ENCODE results near the gene GRID1. TPM values are rescaled to one million over a fixed set of nuclear protein-coding genes. Genes with fewer than 3 reads are reported as not detected.

Gene GRID1
- total and polyA plus RNA-seq, 2 experiments from 2014 or later, result not detected

GRCh38 chr10:86224354-86225102, 142.1 kb downstream of the GRID1 start:
- H2AFZ ChIP-seq, result no peak overlapping the region
- no peaks in the 10 kb centered on the region for H3K36me3 ChIP-seq (ENCODE audit: low read depth)
- no peak overlapping the region for H3K4me3 ChIP-seq
- H4K20me1 ChIP-seq (ENCODE audit: insufficient read depth), result no peaks in the 10 kb centered on the region
- H3F3A ChIP-seq (ENCODE audit: insufficient read depth), result no peaks in the 10 kb centered on the region
- in situ Hi-C loops (cut with MboI), result no loop called here
- H3K4me1 ChIP-seq (ENCODE audit: insufficient read depth), result peaks cover 7% of the 10 kb centered on the region
- no peak overlapping the region for H3K4me2 ChIP-seq (ENCODE audit: unreplicated experiment)
- peak; percentile 14 for DNase-seq
- TF ChIP-seq EZH2phosphoT487 (IDR thresholded peaks at IDR 0.05; ENCODE audit: insufficient read depth, low read depth), result no peak
- TF ChIP-seq EZH2 (IDR thresholded peaks at IDR 0.05; ENCODE audit: insufficient read depth, poor library complexity, severe bottlenecking), result no peak
- H3K27me3 ChIP-seq (replicated peaks; ENCODE audit: insufficient read depth), result no peaks in the 10 kb centered on the region
- H3K9me2 ChIP-seq (ENCODE audit: insufficient read depth), result no peaks in the 10 kb centered on the region
- H3K9me3 ChIP-seq (ENCODE audit: low read depth), result no peaks in the 10 kb centered on the region
- H3K27ac ChIP-seq, result no peak overlapping the region
- no peak overlapping the region for H3K9ac ChIP-seq
- WGBS, 2 experiments (ENCODE audit: low coverage in 1 of 2, low lambda C conversion rate in 2 of 2, missing lambda C conversion rate in 2 of 2), result 39 to 42% methylated on average over 8 of the region's 8 CpGs
- H3K79me2 ChIP-seq (ENCODE audit: insufficient read depth), result no peaks in the 10 kb centered on the region

GRCh38 chr10:86223256-86223655, 143.3 kb downstream of the GRID1 start:
- no peaks in the 10 kb centered on the region for H3K27me3 ChIP-seq (replicated peaks; ENCODE audit: insufficient read depth)
- H3K4me1 ChIP-seq (ENCODE audit: insufficient read depth), result peaks cover 7% of the 10 kb centered on the region
- no peak overlapping the region for H3K27ac ChIP-seq
- no peaks in the 10 kb centered on the region for H3K9me3 ChIP-seq (ENCODE audit: low read depth)
- H4K20me1 ChIP-seq (ENCODE audit: insufficient read depth), result no peaks in the 10 kb centered on the region
- H3K79me2 ChIP-seq (ENCODE audit: insufficient read depth), result no peaks in the 10 kb centered on the region
- H3F3A ChIP-seq (ENCODE audit: insufficient read depth), result no peaks in the 10 kb centered on the region
- no peaks in the 10 kb centered on the region for H3K36me3 ChIP-seq (ENCODE audit: low read depth)
- H3K4me3 ChIP-seq, result no peak overlapping the region
- H3K4me2 ChIP-seq (ENCODE audit: unreplicated experiment), result no peak overlapping the region
- no peak overlapping the region for H2AFZ ChIP-seq
- no peak for DNase-seq
- H3K9ac ChIP-seq, result no peak overlapping the region
- H3K9me2 ChIP-seq (ENCODE audit: insufficient read depth), result no peaks in the 10 kb centered on the region
- TF ChIP-seq EZH2 (IDR thresholded peaks at IDR 0.05; ENCODE audit: insufficient read depth, poor library complexity, severe bottlenecking) (no peak), EZH2phosphoT487 (IDR thresholded peaks at IDR 0.05; ENCODE audit: insufficient read depth, low read depth) (no peak)
- in situ Hi-C loops (cut with MboI), result no loop called here
- 30 to 42% methylated on average over 3 of the region's 3 CpGs for WGBS, 2 experiments (ENCODE audit: low coverage in 1 of 2, low lambda C conversion rate in 2 of 2, missing lambda C conversion rate in 2 of 2)

GRCh38 chr10:86222687-86223086, 143.9 kb downstream of the GRID1 start:
- peaks cover 7% of the 10 kb centered on the region for H3K4me1 ChIP-seq (ENCODE audit: insufficient read depth)
- no peaks in the 10 kb centered on the region for H3F3A ChIP-seq (ENCODE audit: insufficient read depth)
- H3K4me2 ChIP-seq (ENCODE audit: unreplicated experiment), result no peak overlapping the region
- no peak overlapping the region for H2AFZ ChIP-seq
- 48 to 52% methylated on average over 2 to 3 of the region's 3 CpGs for WGBS, 2 experiments (ENCODE audit: low coverage in 1 of 2, low lambda C conversion rate in 2 of 2, missing lambda C conversion rate in 2 of 2)
- H3K27ac ChIP-seq, result no peak overlapping the region
- no peaks in the 10 kb centered on the region for H3K9me3 ChIP-seq (ENCODE audit: low read depth)
- H3K36me3 ChIP-seq (ENCODE audit: low read depth), result no peaks in the 10 kb centered on the region
- no peaks in the 10 kb centered on the region for H3K79me2 ChIP-seq (ENCODE audit: insufficient read depth)
- DNase-seq, result no peak
- no peak overlapping the region for H3K4me3 ChIP-seq
- no peaks in the 10 kb centered on the region for H3K27me3 ChIP-seq (replicated peaks; ENCODE audit: insufficient read depth)
- H4K20me1 ChIP-seq (ENCODE audit: insufficient read depth), result no peaks in the 10 kb centered on the region
- H3K9me2 ChIP-seq (ENCODE audit: insufficient read depth), result no peaks in the 10 kb centered on the region
- H3K9ac ChIP-seq, result no peak overlapping the region
- in situ Hi-C loops (cut with MboI), result no loop called here
- TF ChIP-seq EZH2 (IDR thresholded peaks at IDR 0.05; ENCODE audit: insufficient read depth, poor library complexity, severe bottlenecking), result no peak
- TF ChIP-seq EZH2phosphoT487 (IDR thresholded peaks at IDR 0.05; ENCODE audit: insufficient read depth, low read depth), result no peak

GRCh38 chr10:86222336-86222650, 144.3 kb downstream of the GRID1 start:
- Histone ChIP-seq H3K9me2 (ENCODE audit: insufficient read depth) (no peaks in the 10 kb centered on the region), H3K27me3 (replicated peaks; ENCODE audit: insufficient read depth) (no peaks in the 10 kb centered on the region), H3K79me2 (ENCODE audit: insufficient read depth) (no peaks in the 10 kb centered on the region), H3K9ac (no peak overlapping the region), H3K4me1 (ENCODE audit: insufficient read depth) (peaks cover 7% of the 10 kb centered on the region), H3K27ac (no peak overlapping the region), H3K36me3 (ENCODE audit: low read depth) (no peaks in the 10 kb centered on the region), H3K9me3 (ENCODE audit: low read depth) (no peaks in the 10 kb centered on the region), H3K4me2 (ENCODE audit: unreplicated experiment) (no peak overlapping the region), H3K4me3 (no peak overlapping the region), H3F3A (ENCODE audit: insufficient read depth) (no peaks in the 10 kb centered on the region), H4K20me1 (ENCODE audit: insufficient read depth) (no peaks in the 10 kb centered on the region), H2AFZ (no peak overlapping the region)
- in situ Hi-C loops (cut with MboI), result no loop called here
- no peak for DNase-seq
- no peak for TF ChIP-seq EZH2 (IDR thresholded peaks at IDR 0.05; ENCODE audit: insufficient read depth, poor library complexity, severe bottlenecking)
- TF ChIP-seq EZH2phosphoT487 (IDR thresholded peaks at IDR 0.05; ENCODE audit: insufficient read depth, low read depth), result no peak
- 43 to 51% methylated on average over 4 of the region's 4 CpGs for WGBS, 2 experiments (ENCODE audit: low coverage in 1 of 2, low lambda C conversion rate in 2 of 2, missing lambda C conversion rate in 2 of 2)
